GM19351 (cell line): Measurements from ENCODE around the gene KCTD5.
"Not testable (repeated sequence)": the region's sequence is repeated elsewhere in the genome, so short reads cannot be mapped to it uniquely, and the experiment has no call there.

Experiments used
- ATAC-seq: cut with Tn5 transposase; IDR thresholded peaks from one replicate; pipeline ENCODE4 v1.9.1; 2021; ENCODE audit warnings: mild to moderate bottlenecking, moderate library complexity; ENCODE audit not compliant: unreplicated experiment

Gene KCTD5

GRCh38 chr16:2721634-2722173 is 39.4 kb downstream of the KCTD5 start:
- ATAC-seq = not testable (repeated sequence)

GRCh38 chr16:2724088-2724676 is 41.9 kb downstream of the KCTD5 start:
- ATAC-seq = no peak

GRCh38 chr16:2724816-2725348 is 42.6 kb downstream of the KCTD5 start:
- no peak for ATAC-seq

GRCh38 chr16:2726923-2727322 is 44.6 kb downstream of the KCTD5 start:
- ATAC-seq = no peak

- no peak for ATAC-seq
Measured at GRCh38 chr16:2728034-2728433, 45.7 kb downstream of the KCTD5 start.

- ATAC-seq = no peak
Measured at GRCh38 chr16:2734844-2735515, 52.7 kb downstream of the KCTD5 start.

GRCh38 chr16:2736476-2737237 is 54.3 kb downstream of the KCTD5 start:
- ATAC-seq = no peak

GRCh38 chr16:2737238-2737605 is 54.9 kb downstream of the KCTD5 start:
- ATAC-seq = no peak

GRCh38 chr16:2737895-2738418 is 55.6 kb downstream of the KCTD5 start:
- ATAC-seq = no peak

GRCh38 chr16:2738615-2739014 is 56.3 kb downstream of the KCTD5 start:
- ATAC-seq = no peak

GRCh38 chr16:2739625-2740430 is 57.5 kb downstream of the KCTD5 start:
- ATAC-seq = no peak

- ATAC-seq = no peak
Measured at GRCh38 chr16:2740476-2740875, 58.2 kb downstream of the KCTD5 start.

GRCh38 chr16:2741168-2741567 is 58.8 kb downstream of the KCTD5 start:
- no peak for ATAC-seq

GRCh38 chr16:2742323-2743006 is 60.1 kb downstream of the KCTD5 start:
- no peak for ATAC-seq

GRCh38 chr16:2743007-2743810 is 60.9 kb downstream of the KCTD5 start:
- ATAC-seq = no peak

GRCh38 chr16:2744711-2745110 is 62.4 kb downstream of the KCTD5 start:
- ATAC-seq = no peak

GRCh38 chr16:2745116-2745890 is 63.0 kb downstream of the KCTD5 start:
- ATAC-seq = no peak

GRCh38 chr16:2745961-2746360 is 63.6 kb downstream of the KCTD5 start:
- no peak for ATAC-seq
